GM18520 (cell line): ENCODE measurements around the gene C18orf63.
"Not testable (repeated sequence)": the region's sequence is repeated elsewhere in the genome, so short reads cannot be mapped to it uniquely, and the experiment has no call there.

Experiments used
- ATAC-seq: cut with Tn5 transposase; IDR thresholded peaks from one replicate; pipeline ENCODE4 v1.9.1; 2021; ENCODE audit not compliant: unreplicated experiment

The C18orf63 gene

DNA sequence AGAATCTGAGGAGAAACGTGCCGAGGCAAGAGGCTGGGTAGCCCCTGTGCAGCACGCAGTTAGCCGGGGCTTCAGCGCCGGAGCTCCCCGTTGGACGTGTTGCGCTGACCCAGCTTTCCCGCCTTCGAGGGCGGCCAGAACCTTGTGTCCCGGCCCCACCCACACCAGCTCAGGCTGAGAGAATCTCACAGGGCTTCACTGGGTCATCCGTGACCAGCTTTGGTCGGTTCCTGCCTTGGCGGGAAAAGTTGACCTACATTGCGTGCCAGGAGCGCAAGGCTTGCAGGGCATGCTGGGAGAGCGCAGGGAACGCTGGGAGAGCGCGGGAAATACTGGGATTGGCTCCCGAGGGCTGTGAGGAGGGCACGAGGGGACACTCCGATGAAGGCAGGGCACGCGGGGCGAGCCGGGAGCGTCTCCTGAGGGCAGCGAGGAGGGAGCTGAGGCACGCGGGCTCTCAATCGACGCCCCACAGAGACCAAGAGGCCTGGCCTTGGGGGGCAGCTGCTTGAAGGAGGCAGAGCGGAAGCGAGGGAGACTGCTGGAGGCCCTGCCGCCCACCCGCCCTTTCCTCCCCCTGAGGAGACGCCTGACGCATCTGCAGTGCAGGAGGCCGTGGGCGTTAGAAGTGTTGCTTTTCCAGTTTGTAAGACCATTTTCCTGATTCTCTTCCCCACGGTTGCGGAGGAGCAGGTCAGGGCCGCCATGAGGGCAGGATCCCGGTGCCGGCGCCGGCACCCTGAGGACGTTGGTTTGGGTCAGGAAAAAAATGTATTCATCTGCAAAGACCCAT is at the start of gene C18orf63:
Gene C18orf63 (plus strand): TSS at position 376 of the 793 bp plus-strand sequence. CDS start 2,027 bp downstream, outside the sequence.
- no peak for ATAC-seq

DNA sequence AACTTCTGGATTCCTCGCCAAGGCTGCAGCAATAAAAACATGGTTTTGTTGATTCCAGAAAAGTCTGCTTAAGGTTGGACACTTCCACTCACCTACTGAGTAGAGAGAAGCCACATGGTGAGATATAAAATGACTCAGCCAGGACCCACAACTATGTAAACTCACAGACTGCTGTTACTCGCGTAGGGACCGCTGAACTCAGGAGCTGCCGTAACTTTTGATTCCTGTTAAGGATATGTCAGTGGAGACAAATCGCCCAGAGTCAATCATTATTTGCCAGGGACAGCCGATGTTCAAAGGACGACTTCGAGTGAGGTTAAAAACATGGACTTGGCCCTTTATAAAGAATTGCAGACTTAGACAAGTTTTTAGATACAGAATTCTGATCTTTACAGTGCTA is 49.5 kb upstream of the C18orf63 start:
- no peak for ATAC-seq

DNA sequence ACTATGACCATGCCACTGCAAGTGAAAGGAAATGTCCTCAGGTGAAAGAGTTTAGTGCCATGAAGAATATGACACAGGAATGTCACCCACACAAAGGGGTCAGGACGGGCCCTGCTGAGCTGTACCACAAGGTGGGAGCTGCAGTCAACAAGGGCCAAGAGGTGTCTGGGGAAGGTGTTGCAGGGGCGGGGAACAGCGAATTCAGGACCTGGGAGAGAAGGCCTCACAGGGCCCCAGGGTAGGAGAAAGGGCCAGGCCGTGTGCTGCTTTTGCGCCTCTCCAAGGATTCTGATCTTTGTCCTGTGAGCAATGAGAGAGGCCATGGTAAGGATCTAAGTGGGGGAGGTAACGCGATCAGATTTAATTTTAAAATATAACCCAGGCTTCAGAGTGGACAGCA is 47.5 kb upstream of the C18orf63 start:
- no peak for ATAC-seq

DNA sequence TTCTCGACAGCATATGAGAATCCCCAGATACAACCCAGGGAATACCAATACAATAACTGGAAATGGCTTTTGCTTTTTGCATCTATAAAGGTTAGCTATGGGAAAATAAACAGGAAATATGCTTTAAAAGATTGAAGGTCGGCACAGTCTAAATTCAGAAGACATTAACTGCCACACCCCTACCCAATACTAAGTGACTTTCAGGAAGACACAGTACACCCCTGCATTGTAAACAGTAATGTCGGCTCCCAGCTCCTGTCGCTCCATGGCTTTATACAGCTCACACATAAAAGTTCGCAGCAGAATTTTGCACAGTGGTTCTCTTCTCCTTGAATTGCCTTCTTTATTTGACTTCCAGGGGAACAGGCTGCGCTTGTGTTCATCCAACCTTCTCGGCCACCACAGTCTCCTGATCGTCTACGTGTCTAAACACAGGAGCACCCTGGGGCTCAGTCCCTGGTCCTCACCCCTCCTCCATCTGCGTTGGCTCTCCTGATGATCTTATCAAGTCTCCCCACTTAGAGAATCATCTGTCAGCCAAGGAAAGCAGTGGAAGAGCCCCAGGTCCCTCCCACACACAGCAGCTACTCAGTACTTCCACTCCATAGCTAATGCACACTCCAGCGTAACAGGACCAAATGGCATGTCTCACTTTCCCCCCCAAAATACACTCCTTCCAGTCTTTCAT is 46.6 kb upstream of the C18orf63 start:
- no peak for ATAC-seq

DNA sequence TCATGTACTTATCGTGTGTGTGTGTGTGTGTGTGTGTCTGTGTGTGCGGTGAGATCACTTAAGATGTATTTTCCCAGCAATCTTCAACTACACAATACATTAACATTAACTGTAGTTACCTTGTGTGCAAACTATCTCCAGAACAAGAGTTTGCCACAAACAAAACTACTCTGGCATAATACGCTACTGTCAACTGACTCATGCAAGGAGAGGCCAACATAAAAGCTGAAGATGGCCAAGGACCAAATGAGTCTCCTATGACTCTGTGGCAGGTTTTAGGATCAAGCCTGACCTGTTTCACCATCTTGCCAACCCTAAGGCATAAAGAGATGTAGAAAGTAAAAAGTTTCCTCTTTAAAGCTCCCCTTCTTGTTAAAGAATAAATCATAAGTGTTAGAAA is 44.0 kb upstream of the C18orf63 start:
- ATAC-seq: no peak

DNA sequence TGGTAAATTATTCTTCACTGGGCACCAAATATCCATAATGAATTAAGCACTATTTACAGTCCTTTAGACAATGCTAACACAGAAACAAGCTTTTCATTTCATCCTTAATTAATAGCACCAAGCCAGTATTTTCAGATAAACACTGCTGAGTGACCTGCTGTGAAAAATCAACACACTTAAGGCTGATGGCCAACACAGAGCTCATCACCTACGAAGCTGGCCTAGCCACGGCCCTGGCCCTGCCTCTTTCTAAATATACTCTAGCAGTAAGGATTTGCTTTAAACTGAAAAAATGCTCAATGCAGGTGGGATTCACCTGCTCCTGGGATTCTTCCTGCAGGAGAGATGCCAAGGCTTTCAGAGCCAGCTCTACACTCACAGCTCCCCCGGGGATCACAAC is 42.2 kb upstream of the C18orf63 start:
- no peak for ATAC-seq

DNA sequence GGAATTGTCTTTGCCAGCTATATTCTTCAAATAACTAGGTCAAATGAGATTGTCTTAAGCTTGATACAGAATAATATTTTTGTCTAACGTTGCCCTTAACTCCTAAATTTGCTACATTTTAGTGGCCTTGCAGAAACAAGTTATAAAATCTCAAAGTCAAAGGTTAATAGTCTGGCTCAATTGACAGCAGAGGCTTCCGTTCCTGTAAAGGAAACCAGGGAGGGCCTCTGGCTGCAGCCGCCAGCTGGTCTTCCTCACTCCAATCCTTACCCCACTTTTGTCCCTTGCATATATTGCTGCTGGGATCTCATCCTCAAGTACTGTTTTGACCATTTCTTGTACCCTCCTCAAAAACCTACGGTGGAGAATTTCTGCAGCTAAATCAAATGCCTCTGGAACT is 40.9 kb upstream of the C18orf63 start:
- no peak for ATAC-seq

DNA sequence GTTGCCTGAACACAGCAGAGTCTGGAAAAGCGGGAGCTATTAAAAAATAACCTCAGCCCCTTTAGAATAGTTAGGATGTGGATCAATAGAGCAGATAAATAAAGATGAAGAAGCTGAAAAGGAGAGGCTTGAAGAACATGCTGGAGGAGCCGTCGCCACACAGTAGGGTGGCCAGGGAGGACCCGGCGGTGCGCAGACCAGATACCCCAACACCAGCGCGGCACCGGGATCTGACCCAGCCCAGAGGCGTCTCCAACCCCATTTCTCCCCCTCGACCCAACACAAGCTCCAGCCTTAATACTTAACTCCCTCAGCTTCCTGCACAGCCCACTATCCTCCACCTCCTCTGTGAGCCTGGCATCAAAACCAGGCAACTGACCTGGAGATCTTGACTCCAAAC is 39.9 kb upstream of the C18orf63 start:
- no peak for ATAC-seq

DNA sequence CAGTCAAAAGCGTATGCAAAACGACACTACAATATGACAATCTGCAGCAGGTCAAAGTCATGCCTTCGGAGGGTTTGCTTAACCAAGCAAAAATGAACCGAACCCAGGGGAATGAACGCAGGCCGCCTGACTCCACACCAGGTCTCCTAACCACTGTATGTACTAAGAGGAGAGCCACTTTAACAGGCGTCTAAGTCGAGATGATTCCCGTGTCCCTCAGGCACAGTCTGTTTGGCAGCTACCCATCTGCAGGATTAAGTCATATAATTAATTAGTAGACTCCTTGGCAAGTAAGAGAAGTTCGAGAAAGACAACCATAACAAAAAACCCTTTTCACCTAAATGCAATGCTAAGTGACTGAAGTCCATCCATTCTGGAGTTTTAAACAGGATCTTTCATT is 39.0 kb upstream of the C18orf63 start:
- ATAC-seq: no peak

DNA sequence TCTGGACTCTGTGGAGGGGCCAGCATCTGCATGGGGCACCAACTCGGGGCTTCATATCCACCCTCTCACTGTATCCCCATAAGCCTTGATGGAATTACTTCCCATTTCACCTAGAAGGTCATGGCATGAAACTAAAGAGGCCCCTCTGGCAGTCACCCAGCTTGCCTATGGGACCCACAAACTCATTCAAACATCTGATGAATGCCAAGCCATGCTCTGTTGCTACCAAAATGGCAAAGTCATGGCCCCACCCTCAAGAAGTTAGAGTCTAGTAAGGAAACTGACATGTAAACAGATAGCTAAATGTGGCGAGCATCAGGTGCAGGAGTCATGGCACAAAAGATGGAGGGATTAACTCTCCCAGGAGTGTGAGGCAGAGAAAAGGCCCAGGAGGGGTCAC is 38.3 kb upstream of the C18orf63 start:
- ATAC-seq: no peak

DNA sequence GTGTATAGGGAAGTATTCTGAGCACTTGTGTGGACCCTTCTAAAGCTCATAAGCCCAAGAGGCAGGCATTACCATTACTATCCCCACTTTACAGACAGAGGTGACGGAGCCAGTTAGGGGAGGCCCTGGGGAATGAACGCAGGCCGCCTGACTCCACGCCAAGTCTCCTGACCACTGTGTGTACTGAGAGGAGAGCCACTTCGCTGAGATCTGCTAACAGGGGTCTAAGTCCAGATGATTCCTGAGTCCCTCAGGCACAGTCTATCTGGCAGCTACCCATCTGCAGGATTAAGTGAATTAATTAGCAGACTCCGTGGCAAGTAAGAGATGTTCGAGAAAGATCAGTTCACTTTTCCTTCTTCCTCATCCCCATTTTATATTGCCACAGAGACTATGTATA is 37.6 kb upstream of the C18orf63 start:
- ATAC-seq: no peak

DNA sequence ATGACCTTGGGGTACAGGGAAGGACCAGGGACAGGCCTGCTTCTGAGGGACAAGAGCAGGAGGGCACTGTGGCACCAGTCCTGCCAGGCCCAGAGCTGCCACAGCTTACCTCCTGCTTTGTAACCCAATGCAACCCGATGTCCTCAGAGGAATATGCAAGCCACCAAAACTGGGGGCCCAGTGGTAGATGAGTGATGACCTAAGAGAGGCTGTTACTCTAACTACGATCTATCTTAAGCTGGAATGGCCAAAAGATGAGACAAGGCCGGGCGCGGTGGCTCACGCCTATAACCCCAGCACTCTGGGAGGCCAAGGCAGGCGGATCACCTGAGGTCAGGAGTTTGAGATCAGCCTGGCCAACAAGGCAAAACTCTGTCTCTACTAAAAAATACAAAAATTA is 36.7 kb upstream of the C18orf63 start:
- ATAC-seq: no peak

DNA sequence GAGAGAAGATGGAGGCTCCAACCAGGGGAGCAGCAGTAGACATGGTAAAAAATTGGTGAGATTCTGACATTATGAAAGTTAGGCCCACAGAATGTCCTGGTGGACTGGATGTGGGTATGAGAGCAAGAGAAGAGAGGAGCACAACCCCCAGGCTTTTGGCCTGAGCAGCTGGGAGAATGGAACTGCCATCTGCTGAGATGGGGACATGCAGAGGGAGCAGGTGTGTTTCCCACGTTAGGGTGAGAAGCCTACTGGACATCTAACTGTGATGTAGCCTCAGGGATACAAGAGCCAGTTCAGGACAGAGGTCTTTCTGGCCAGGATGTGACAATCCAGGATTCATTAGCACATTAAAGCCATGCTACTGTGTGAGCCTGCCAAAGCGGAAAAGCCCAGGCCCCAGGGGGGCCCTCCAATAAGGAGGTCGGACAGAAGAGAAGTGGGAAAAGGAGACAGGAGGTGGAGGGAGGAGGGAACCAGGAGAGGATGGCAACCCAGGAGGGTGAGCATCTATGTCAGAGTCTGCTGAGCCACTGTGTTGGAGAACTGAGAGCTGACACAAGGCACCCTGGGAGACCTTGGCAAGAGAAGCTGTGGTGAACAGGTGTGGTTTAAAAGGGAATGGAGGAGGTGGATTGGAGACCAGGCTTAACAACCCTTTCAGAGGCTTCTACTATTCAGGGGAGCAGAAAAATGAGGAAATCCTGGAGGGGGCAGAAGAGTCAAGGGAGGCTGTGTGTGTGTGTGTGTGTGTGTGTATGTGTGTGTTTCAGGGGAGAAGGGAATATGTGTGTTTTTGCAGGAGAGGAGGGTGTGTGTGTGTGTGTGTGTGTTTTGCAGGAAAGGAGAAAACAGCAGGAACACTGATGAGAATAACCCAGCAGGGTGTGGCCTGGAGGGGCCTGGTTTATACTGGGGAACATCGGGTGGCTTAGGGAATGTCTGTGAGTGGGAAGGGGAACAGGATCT is 34.3 kb upstream of the C18orf63 start:
- no peak for ATAC-seq

DNA sequence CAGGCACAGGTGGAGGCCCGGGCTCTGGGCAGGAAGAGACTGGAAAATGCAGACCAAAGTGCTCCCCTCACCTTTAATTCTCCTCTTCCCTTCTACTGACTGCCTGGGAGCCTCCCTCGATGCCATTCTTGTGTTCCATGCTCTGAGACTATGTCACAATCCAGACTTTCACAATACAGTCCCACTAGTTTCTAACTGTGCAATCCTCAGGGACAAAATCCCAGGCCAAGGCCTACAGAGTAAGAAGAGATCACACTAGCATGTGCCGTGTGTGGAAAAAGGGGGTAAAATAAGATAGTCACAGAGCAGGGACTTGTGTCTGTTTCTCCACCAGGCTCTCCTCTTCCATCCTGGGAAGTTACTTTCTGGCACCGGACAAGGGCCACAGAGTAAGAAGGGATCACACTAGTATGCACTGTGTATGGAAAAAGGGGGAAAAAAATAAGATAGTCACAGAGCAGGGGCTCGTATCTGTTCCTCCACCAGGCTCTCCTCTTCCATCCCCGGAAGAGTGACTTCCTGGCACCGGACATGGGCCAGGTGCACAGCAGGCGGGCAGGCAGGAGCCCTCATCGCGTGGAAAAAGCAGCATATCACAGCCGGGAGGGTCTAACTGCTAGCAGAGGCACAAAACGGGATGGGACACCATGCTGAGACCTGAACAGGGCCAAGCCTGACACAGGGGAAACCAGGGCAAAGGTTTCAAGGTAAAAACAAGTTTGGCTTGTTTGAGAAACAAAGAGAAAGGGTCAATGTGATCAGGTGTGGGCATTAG is 33.5 kb upstream of the C18orf63 start:
- ATAC-seq: no peak

DNA sequence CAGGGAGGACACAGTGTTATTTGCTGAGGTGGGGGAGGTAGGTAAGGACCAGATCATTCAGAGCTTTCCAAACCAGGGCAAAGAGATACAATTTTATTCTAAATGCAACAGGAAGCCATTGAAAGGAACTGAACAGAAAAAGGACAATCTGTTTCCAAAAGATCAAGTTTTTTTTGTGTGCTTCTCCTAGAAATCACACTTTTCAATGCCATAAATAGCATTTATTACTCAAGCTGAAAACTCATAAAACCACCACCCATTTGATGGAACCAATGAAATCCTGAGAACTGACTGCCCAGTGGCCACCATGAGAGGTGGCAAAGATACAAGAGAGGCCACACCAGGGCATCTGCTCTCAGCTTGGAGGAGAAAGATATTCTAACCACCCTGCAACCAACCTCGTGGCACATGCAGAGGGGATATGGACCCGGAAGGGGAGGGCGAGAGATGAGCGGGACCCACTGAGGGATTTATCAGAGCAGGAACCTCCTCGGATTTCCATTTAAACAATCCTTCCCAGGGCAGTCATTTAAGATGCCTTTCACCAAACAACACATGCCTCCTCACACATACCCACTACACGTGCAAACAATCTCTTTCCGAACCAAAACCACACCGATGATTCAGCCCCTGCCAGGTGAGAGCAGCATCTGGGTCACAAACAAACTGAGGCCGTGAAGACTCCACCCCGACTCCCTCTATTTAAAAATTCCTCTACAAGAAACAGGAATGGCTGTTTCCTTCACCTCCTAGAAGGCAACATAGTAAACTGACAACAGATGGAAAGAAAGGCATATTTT is 32.7 kb upstream of the C18orf63 start:
- ATAC-seq: no peak

DNA sequence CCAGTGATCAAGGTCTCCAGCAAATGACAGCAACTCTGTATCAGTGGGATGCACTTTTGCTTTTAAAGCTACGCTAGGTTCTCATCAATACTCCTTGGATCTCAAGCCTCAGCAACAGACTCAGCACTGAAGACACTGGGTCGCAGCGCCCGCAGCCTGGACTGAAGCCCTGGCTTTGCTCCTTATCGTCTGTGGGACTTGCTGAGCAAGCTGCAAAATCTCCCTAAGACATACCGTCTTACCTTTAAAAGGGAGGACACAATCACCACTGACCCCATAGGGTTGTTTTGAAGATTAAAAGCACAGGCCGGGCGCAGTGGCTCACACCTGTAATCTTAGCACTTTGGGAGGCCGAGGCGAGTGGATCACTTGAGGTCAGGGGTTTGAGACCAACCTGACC is 32.0 kb upstream of the C18orf63 start:
- ATAC-seq: no peak

DNA sequence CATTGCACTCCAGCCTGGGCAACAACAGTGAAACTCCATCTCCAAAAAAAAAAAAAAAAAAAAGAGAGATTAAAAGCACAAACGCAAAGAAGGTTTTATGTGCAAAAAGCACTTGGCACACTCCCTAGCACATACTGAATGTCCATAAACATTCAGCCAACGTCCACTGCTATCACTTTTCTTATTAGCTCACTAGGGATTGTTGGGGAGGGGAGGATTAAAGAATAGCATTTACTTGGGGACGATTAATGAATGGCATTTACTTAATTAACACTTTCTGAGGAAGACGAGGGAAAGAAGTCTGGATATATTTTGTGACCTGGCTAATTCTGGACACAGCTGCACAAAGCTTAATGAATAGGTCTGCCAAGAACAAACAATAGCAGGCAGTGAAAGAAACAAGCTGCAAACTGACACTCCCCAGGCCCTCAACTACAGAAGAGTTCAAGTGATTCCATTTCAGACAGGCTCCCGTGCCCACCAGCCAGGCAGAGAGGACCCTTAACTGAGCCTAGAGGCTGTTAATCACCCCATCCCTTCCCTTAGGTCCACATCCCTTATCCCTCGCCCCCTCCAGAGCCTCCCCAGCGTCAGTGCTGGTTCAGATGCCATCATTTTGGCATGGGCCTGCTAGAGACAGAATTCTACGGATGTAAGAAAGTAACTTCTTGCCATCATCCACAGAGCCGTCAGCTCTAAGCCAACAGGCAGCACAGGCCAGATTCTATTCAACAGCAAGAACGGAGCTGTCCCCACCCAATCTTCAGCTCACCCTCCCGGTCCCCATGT is 31.3 kb upstream of the C18orf63 start:
- ATAC-seq: no peak

DNA sequence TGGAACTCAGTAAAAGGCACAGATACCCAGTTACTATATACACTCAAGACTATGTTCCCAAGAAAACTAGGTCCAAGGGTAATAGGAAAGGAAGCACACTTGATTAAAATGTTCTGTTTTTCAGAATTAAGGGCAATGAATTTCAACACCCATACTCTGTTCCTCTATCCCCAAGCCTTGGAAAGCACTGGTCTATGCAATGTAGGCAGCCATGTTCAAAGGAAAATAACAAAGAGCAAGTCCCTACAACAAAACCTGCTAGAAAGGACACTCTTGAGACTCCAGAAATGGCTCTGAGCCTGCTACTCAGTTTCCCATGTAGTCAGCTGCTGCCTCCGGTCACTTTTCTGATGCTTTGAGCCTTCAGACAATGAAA is 30.7 kb upstream of the C18orf63 start:
- ATAC-seq: no peak

DNA sequence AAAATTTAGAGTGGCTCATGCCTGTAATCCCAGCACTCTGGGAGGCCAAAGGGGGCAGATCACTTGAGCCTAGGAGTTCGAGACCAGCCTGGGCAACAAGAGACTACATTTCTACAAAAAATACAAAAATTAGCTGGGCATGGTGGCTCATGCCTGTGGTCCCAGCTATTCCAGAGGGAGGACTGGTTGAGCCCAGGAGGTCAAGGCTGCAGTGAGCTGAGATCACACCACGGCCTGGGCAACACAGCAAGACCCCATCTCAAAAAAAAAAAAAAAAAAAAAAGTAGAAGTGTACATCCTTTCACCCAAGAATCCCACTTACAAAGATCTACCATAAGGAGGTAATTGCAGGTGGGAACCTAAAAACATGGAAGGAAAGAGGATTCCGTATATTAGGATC is 30.1 kb upstream of the C18orf63 start:
- ATAC-seq: not testable (repeated sequence)
